Ishikawa (cell line): ENCODE results near the gene PLA1A.

Experiments used
- CEBPB ChIP-seq: IDR thresholded peaks from 2 replicates; pipeline ENCODE4 v1.6.1; 2012
- CREB1 ChIP-seq: IDR thresholded peaks from 2 replicates; pipeline ENCODE4 v1.6.1; 2012; ENCODE audit warnings: low read depth
- EGR1 ChIP-seq: IDR thresholded peaks from 2 replicates; pipeline ENCODE4 v1.6.1; 2012
- EP300 ChIP-seq: IDR thresholded peaks from 2 replicates; pipeline ENCODE4 v1.6.1; 2012; ENCODE audit warnings: borderline replicate concordance
- FOXM1 ChIP-seq: IDR thresholded peaks from 2 replicates; pipeline ENCODE4 v1.6.1; 2012; ENCODE audit warnings: low read depth, borderline replicate concordance
- NFIC ChIP-seq: IDR thresholded peaks from 2 replicates; pipeline ENCODE4 v1.6.1; 2012
- RAD21 ChIP-seq: IDR thresholded peaks from 2 replicates; pipeline ENCODE4 v1.6.1; 2012; ENCODE audit warnings: low read depth
- REST ChIP-seq: IDR thresholded peaks from 2 replicates; pipeline ENCODE4 v1.6.1; 2012; ENCODE audit warnings: low read depth, mild to moderate bottlenecking
- TAF1 ChIP-seq: IDR thresholded peaks from 2 replicates; pipeline ENCODE4 v1.6.1; 2012; ENCODE audit warnings: low read depth, mild to moderate bottlenecking
- TCF12 ChIP-seq: IDR thresholded peaks from 2 replicates; pipeline ENCODE4 v1.6.1; 2012; ENCODE audit warnings: low read depth
- TEAD4 ChIP-seq: IDR thresholded peaks from 2 replicates; pipeline ENCODE4 v1.6.1; 2012
- USF1 ChIP-seq: IDR thresholded peaks from 2 replicates; pipeline ENCODE4 v1.6.1; 2012
- YY1 ChIP-seq: IDR thresholded peaks from 2 replicates; pipeline ENCODE4 v1.6.1; 2012; ENCODE audit warnings: low read depth
- TF ChIP-seq, protein P1 (sequence below): IDR thresholded peaks from 2 replicates; pipeline ENCODE4 v1.6.1; 2012

- no peak for TF ChIP-seq FOXM1
- TF ChIP-seq EP300 = no peak
- no peak for TF ChIP-seq EGR1
- TF ChIP-seq TAF1 = no peak
- TF ChIP-seq CEBPB = no peak
- TF ChIP-seq RAD21 = no peak
- TF ChIP-seq, protein P1, sequence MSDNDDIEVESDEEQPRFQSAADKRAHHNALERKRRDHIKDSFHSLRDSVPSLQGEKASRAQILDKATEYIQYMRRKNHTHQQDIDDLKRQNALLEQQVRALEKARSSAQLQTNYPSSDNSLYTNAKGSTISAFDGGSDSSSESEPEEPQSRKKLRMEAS = no peak
- TF ChIP-seq TEAD4 = no peak
- TF ChIP-seq REST = no peak
- no peak for TF ChIP-seq NFIC
- TF ChIP-seq USF1 = no peak
- TF ChIP-seq YY1 = no peak
- TF ChIP-seq CREB1 = no peak
- no peak for TF ChIP-seq TCF12
Observed at GRCh38 chr3:119590706-119591105, 7.0 kb upstream of the PLA1A start.
